NCI-H2171 (cell line): Measurements from ENCODE around the gene LHFPL6.

ENCODE experiments used
- DNase-seq: peaks from one replicate; lab custom pipeline; 2025; lab: John Stamatoyannopoulos, UW

LHFPL6 gene

GRCh38 chr13:39410964-39411363, 192.0 kb downstream of the LHFPL6 start:
- DNase-seq: no peak

DNA sequence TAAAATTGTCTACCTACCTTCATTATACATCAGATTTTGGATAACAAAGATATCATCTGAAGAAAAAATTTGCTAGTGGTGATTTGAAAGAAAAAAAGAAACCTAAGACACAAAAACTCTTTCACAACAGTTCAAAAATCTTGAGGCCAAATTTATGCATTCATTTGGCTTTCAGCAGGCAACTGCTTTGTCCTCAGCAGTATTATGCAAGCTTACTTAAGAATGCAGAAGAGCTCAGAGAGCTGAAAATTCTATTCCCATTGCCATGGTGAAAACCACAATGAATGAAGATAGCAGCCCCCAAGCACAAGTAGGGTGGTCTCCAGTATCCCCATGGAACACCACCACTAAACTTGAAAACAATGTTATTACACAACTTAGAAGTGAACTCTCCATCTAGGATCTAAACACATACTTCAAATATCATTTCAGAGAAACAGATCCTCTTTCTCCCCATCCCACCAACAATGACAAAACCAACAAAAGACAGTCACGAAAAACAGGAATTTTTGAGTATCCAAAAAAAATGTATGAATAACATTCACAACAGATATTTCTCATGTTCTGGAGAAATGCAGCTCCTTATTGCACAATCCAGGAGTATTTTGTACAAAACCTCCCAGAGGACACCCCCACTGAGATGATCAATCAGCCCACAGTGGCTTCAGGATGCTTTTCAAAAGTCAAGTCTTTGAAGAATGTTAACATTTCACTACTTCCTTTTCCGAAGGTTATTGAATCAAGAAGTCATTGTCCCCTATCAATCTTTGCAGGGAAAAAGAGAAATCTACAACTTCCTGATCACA, 192.7 kb downstream of the LHFPL6 start:
- no peak for DNase-seq

DNA sequence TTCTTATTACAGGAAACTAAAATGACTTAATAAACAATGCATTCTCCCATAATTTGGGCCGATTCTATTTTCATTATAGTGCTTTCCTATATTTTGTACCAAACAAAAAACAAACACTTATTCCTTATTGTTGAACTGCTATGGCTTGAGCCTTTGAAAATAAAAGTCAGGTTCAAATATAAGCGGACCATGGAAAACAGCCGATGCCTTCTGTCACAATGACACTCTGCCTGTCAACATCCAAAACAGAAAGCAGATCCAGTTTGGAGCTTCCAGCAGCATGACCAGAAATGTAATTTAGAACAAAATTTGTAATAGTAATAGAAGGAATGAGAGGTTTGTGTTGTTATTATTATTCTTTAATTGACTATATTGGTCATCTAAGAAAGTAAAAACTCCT, 194.5 kb downstream of the LHFPL6 start:
- DNase-seq: no peak

DNA sequence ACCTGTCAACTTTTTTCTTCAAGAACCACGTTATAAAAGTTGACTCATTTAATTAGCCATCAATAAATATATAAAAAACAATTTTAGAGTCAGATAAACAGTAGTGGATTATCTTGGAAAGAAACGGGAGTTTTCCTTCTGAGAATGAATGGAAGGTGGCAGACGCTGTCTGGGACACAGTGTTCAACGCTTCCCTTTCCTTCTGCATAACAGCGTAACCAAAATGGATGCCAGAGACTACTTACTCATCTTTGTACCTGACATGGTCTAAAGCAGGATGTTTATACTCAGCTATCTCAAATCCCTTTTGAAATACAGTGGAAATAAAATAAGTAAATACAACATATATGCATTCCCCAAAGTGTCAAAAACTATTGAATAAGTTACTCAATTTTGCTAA, 195.2 kb downstream of the LHFPL6 start:
- DNase-seq: no peak

DNA sequence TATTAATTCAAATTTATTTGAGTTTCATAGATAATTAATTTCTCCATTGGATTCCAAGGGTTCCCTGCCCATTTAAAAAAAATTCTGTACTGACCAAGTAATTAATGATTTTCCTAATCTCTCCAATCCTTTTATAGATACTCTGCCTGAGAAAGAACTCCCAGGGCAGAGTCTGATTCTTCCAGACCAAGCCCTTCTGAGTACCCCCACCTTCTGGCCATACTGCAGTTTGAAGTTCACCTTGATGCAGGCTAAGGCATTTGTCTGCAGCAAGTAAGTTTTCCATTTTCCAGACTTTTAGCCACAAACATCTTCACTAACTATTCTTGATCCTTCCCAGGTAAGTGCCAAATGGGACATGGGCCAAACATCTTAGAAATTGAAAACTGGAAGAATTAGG, 195.9 kb downstream of the LHFPL6 start:
- no peak for DNase-seq

DNA sequence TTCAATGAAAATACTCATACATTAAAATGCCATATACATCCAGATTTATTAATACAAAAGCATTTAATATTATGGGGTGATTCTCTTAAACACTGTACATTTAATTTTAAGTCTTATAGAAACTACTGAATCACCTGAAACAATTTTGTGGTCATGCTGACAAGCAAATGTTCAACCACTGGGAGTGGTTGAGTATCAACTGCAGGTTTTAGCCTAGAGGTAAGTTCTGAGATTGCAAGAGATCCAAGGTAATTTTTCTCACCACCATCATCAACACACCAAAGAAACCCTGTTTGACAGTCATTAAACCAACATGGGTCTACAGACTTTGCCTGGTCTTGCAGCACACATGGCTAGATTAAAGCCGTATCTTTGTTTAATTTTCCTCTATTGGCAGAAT, 196.3 kb downstream of the LHFPL6 start:
- no peak for DNase-seq

DNA sequence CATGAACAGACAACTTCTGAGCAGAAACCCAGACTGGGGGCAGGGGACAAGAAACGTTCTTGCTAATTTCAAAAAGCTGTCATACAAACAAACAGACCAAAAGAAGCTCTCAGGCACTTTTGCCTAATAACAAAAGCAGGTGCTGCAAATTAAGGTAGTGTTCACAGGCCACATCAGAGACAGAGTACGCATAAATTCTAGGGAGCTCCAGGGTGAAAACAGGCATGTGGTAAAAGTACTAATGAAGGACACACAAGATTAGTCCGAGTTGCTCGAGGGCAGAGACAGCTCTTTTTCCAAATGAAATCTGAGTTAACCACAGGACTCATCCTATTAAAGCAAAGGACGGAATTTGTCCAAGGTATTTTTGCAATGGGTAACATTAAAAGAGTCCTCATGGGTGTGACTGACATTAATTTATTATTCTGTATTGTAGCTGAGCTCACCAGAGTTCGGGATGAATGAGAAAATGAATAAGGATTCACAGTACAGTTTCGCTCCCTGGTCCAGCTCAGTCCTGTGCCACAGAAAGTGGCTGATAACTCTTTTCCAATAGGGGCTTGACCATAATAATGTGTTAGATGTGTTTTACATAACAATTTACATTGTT, 197.3 kb downstream of the LHFPL6 start:
- no peak for DNase-seq

GRCh38 chr13:39405107-39405506, 197.9 kb downstream of the LHFPL6 start:
- DNase-seq: no peak

- DNase-seq: no peak
Measured at GRCh38 chr13:39403106-39403505, 199.9 kb downstream of the LHFPL6 start.

GRCh38 chr13:39402221-39402970, 200.6 kb downstream of the LHFPL6 start:
- no peak for DNase-seq

GRCh38 chr13:39401756-39402155, 201.2 kb downstream of the LHFPL6 start:
- no peak for DNase-seq

GRCh38 chr13:39401046-39401705, 201.8 kb downstream of the LHFPL6 start:
- no peak for DNase-seq

DNA sequence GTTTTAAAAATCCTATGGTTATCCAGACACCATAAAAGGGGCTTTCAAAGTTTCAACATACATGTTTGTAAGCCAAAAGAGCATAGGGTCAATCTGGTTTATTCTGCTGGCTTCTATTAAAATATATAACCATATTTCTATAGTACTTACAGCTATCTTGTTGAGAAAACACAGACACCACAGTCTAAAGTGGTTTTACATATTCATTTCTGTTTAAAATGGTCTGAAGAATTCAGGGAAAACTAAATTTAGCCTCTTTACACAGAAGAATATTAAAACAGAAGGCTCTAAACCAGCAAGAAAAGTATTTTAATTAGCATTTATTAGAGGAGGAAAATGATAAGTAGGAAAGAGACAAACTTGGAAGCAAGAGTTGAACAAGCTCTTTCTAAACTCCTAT, 203.9 kb downstream of the LHFPL6 start:
- DNase-seq: no peak

DNA sequence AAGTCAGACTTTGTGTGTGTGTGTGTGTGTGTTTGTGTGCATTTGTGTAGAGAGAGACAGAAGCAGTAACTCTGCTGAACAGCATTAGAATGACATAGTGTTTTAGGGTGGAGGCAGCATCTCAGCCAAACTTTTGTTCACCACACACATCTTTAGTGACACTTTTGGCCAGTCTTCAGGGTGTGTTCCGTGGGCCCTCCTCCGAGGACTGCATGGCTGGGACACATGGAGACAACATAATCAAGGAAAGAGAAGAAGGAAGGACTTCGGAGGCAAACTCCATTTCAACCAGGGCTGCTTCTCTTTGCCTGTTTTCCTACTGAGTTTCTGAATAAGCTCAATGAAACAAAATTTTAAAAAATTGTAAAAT, 205.1 kb downstream of the LHFPL6 start:
- no peak for DNase-seq

DNA sequence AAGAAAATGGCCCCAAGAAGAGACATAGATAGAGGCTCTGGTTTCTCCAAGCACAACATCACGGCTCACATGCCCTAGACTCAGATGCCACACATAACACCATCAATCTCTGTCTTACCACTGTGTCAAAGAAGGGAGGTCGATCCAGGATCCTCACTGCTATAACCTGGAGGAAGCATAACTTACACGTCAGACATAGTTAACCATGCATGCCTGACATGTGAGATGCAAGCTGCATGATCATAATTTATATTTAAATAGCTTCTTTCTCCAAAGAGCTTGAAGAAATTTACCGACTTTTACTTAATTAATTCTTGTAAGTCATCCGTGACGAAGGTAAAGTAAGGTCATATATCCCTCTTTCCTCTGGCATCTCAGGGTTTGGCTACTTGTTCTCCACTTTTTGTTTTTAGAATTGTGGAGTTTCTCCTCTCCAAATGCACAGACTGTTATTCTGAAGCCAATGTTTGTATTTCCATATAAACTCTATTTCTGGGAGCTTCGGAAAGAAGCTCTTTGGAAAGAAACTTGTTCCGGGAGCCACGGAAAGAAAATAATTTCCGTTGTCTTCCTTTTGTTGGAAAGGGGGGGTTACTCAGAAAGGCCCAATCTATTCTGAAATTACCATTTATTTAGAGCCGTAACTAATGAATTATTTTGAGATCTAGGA, 205.6 kb downstream of the LHFPL6 start:
- no peak for DNase-seq

GRCh38 chr13:39394796-39395678, 208.0 kb downstream of the LHFPL6 start:
- no peak for DNase-seq

DNA sequence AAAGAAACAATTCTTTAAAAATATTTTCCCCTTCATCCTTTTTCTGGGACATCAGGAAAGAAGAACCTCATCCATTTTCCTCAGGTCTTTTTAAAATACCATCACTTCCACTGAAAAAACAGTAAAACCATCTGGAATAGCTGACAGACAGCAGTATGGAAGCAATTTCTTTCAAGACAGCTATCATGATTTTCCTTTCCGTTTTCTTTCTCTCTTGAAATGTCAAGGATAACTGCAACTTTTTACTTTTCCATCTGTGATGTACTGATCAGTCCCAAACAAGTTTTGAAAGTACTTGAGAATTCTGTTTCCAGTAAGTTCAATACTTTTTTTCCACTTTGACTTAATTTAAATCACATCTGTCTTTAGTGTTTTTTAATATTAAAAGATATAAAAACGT, 211.2 kb downstream of the LHFPL6 start:
- DNase-seq: no peak

- no peak for DNase-seq
Measured at GRCh38 chr13:39389013-39389412, 214.0 kb downstream of the LHFPL6 start.

DNA sequence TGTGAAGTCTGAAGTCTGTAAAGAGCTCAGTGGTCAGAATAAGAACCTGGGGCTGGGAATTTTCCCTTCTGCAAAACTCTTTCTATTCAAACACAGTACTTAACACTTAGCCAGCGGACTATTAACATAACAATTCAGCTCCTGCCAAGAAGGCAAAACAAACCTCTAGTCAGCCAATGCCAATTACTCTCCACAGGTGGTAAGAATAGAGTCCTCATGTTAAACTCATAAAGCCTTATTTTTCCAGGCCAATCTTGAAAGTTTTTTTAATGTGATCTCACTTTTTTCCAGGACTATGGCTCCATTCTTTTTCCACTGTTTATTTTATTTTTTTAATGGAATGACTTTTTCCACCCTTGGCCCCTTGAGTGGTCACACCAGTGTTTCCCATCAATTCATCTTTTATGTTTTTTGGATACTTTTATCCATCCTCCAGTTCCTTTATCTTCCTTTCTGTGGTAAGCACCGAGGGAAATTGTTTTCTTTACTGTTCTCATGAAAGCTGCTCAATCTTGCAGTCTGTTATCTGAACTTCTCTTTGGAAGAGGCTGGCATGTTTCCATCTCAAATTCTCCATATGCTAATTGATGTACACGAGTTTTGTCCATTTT, 217.3 kb downstream of the LHFPL6 start:
- no peak for DNase-seq

- no peak for DNase-seq
Measured at GRCh38 chr13:39385154-39385553, 217.8 kb downstream of the LHFPL6 start.

GRCh38 chr13:39381456-39381855, 221.5 kb downstream of the LHFPL6 start:
- no peak for DNase-seq
